Measurements from ENCODE around the gene HMCN1. TPM values are rescaled to one million over a fixed set of nuclear protein-coding genes. Genes with fewer than 3 reads are reported as not detected.
A peak's percentile ranks its signal among the peaks of the same experiment; 100 is the strongest.

HMCN1 gene
- total RNA-seq, 1 experiment from 2014 or later, result 0.23 TPM

GRCh38 chr1:185917646-185918045, 183.5 kb downstream of the HMCN1 start:
- Histone ChIP-seq H3K4me3 (ENCODE audit: low read depth in 2 of 2, low read length in 2 of 2) (no peak overlapping the region), H3K36me3 (ENCODE audit: control insufficient read depth, insufficient read depth, low read length) (no peaks in the 10 kb centered on the region), H3K27me3 (ENCODE audit: control insufficient read depth, insufficient read depth, low read length) (no peaks in the 10 kb centered on the region), H3K4me1 (ENCODE audit: control insufficient read depth, insufficient read depth, low read length) (no peaks in the 10 kb centered on the region), H3K9me3 (ENCODE audit: control insufficient read depth, insufficient read depth, low read depth, low read length) (no peaks in the 10 kb centered on the region), H3K27ac (ENCODE audit: low read length) (no peak overlapping the region)
- no TSS peak for BruUV-seq (replicated peaks)
- DNase-seq (ENCODE audit: low read depth, low spot score) (no peak), ATAC-seq (no peak)
- TF ChIP-seq TCF7L2 (IDR thresholded peaks at IDR 0.05; ENCODE audit: low read depth, low read length), result no peak
- TF ChIP-seq, protein P1, sequence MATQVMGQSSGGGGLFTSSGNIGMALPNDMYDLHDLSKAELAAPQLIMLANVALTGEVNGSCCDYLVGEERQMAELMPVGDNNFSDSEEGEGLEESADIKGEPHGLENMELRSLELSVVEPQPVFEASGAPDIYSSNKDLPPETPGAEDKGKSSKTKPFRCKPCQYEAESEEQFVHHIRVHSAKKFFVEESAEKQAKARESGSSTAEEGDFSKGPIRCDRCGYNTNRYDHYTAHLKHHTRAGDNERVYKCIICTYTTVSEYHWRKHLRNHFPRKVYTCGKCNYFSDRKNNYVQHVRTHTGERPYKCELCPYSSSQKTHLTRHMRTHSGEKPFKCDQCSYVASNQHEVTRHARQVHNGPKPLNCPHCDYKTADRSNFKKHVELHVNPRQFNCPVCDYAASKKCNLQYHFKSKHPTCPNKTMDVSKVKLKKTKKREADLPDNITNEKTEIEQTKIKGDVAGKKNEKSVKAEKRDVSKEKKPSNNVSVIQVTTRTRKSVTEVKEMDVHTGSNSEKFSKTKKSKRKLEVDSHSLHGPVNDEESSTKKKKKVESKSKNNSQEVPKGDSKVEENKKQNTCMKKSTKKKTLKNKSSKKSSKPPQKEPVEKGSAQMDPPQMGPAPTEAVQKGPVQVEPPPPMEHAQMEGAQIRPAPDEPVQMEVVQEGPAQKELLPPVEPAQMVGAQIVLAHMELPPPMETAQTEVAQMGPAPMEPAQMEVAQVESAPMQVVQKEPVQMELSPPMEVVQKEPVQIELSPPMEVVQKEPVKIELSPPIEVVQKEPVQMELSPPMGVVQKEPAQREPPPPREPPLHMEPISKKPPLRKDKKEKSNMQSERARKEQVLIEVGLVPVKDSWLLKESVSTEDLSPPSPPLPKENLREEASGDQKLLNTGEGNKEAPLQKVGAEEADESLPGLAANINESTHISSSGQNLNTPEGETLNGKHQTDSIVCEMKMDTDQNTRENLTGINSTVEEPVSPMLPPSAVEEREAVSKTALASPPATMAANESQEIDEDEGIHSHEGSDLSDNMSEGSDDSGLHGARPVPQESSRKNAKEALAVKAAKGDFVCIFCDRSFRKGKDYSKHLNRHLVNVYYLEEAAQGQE (IDR thresholded peaks at IDR 0.05; ENCODE audit: insufficient read depth in 1 of 2, low read depth in 2 of 2, low read length in 1 of 2), result peak; percentile 78 to 82
- no peak for TF ChIP-seq SIN3A (IDR thresholded peaks at IDR 0.05; ENCODE audit: borderline replicate concordance, insufficient read depth, low read depth, low read length)
- TF ChIP-seq, protein P2, sequence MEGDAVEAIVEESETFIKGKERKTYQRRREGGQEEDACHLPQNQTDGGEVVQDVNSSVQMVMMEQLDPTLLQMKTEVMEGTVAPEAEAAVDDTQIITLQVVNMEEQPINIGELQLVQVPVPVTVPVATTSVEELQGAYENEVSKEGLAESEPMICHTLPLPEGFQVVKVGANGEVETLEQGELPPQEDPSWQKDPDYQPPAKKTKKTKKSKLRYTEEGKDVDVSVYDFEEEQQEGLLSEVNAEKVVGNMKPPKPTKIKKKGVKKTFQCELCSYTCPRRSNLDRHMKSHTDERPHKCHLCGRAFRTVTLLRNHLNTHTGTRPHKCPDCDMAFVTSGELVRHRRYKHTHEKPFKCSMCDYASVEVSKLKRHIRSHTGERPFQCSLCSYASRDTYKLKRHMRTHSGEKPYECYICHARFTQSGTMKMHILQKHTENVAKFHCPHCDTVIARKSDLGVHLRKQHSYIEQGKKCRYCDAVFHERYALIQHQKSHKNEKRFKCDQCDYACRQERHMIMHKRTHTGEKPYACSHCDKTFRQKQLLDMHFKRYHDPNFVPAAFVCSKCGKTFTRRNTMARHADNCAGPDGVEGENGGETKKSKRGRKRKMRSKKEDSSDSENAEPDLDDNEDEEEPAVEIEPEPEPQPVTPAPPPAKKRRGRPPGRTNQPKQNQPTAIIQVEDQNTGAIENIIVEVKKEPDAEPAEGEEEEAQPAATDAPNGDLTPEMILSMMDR (IDR thresholded peaks at IDR 0.05), result no peak
- TF ChIP-seq POLR2AphosphoS5 (IDR thresholded peaks at IDR 0.05; ENCODE audit: low read depth, low read length), result no peak
- ChIA-PET CTCF (no interaction called here), POLR2A (no interaction called here)
- intact Hi-C loops (cut with micrococcal nuclease; ENCODE audit: unreplicated experiment) (no loop called here), in situ Hi-C loops (cut with HindIII; ENCODE audit: low pct_unique_long_range_greater_than_20kb, low sequenced_read_pairs) (no loop called here)

DNA sequence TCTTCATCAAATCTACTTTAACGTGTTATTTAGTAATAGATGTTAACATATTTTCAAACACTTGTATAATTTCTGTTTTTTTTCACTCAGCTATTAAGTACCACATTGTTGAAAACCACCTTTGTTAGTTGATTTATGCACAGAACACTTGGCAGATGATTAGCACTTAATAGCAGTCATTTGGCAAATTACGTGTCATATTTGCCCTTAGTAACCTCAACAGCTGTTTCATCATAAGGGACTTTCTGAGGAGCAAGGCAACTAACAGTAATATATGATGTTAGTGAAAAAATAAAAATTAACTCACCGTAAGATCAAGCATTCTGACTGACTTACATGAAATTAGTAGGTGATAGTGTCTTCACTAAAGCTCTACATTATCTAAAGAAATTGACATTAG, 186.4 kb downstream of the HMCN1 start:
- Histone ChIP-seq H3K27me3 (ENCODE audit: control insufficient read depth, insufficient read depth, low read length) (no peaks in the 10 kb centered on the region), H3K4me1 (ENCODE audit: control insufficient read depth, insufficient read depth, low read length) (no peaks in the 10 kb centered on the region), H3K36me3 (ENCODE audit: control insufficient read depth, insufficient read depth, low read length) (no peaks in the 10 kb centered on the region; the same call in 1 of the 2 replicates), H3K4me3 (ENCODE audit: low read depth in 2 of 2, low read length in 2 of 2) (no peak overlapping the region), H3K9me3 (ENCODE audit: control insufficient read depth, insufficient read depth, low read depth, low read length) (no peaks in the 10 kb centered on the region), H3K27ac (ENCODE audit: low read length) (no peak overlapping the region)
- intact Hi-C loops (cut with micrococcal nuclease; ENCODE audit: unreplicated experiment), result no loop called here
- ChIA-PET CTCF (no interaction called here), POLR2A (no interaction called here)
- DNase-seq (ENCODE audit: low read depth, low spot score), result no peak
- no TSS peak for BruUV-seq (replicated peaks)
- in situ Hi-C loops (cut with HindIII; ENCODE audit: low pct_unique_long_range_greater_than_20kb, low sequenced_read_pairs), result no loop called here
- no peak for ATAC-seq
- TF ChIP-seq, protein P1 (IDR thresholded peaks at IDR 0.05; ENCODE audit: insufficient read depth in 1 of 2, low read depth in 2 of 2, low read length in 1 of 2), result no peak
- TF ChIP-seq SIN3A (IDR thresholded peaks at IDR 0.05; ENCODE audit: borderline replicate concordance, insufficient read depth, low read depth, low read length), result no peak
- TF ChIP-seq POLR2AphosphoS5 (IDR thresholded peaks at IDR 0.05; ENCODE audit: low read depth, low read length), result no peak
- TF ChIP-seq, protein P2 (IDR thresholded peaks at IDR 0.05), result no peak
- no peak for TF ChIP-seq TCF7L2 (IDR thresholded peaks at IDR 0.05; ENCODE audit: low read depth, low read length)

Measured in Panc1 (cell line).